GM23338 (cell line): ENCODE measurements around the gene HTR4. TPM values are rescaled to one million over a fixed set of nuclear protein-coding genes. Genes with fewer than 3 reads are reported as not detected.

ENCODE experiments used
- ATAC-seq: fragments of 200-7000 bp; cut with Tn5 transposase; 3 replicates; pipeline ENCODE4 v1.9.1; 2020
- DNase-seq: peaks from one replicate; pipeline ENCODE4 v3.0.0-alpha.2; 2015; ENCODE audit warnings: low spot score
- H2AFZ ChIP-seq: fragments of 200-600 bp; sonication (generic); 2 replicates; pipeline ENCODE4 v1.8.0; 2016; ENCODE audit warnings: antibody characterized with exemption, mild to moderate bottlenecking, moderate library complexity
- H3F3A ChIP-seq: fragments of 200-600 bp; sonication (generic); replicated peaks from 2 replicates; pipeline ENCODE4 v1.8.0; 2017; ENCODE audit warnings: antibody characterized with exemption, mixed run types, low read depth
- H3K27ac ChIP-seq: fragments of 200-600 bp; sonication (generic); 2 replicates; pipeline ENCODE4 v1.6.1; 2016; ENCODE audit warnings: low read depth
- H3K27me3 ChIP-seq: fragments of 200-600 bp; sonication (generic); 2 replicates; pipeline ENCODE4 v1.8.0; 2016; ENCODE audit warnings: mild to moderate bottlenecking, mixed run types, moderate library complexity; ENCODE audit not compliant: insufficient read depth
- H3K36me3 ChIP-seq: fragments of 200-600 bp; sonication (generic); 2 replicates; pipeline ENCODE4 v1.8.0; 2016; ENCODE audit warnings: mild to moderate bottlenecking; ENCODE audit not compliant: insufficient read depth
- H3K4me1 ChIP-seq: fragments of 200-600 bp; sonication (generic); 2 replicates; pipeline ENCODE4 v1.8.0; 2016; ENCODE audit warnings: mild to moderate bottlenecking, moderate library complexity; ENCODE audit not compliant: insufficient read depth
- H3K4me2 ChIP-seq: fragments of 200-600 bp; sonication (generic); 2 replicates; pipeline ENCODE4 v1.7.1; 2017; ENCODE audit warnings: mixed run types
- H3K4me3 ChIP-seq: fragments of 200-600 bp; sonication (generic); 2 replicates; pipeline ENCODE4 v1.6.1; 2016; ENCODE audit warnings: mixed run types
- H3K79me2 ChIP-seq: fragments of 200-600 bp; sonication (generic); replicated peaks from 2 replicates; pipeline ENCODE4 v1.8.0; 2017; ENCODE audit warnings: mild to moderate bottlenecking; ENCODE audit not compliant: insufficient read depth
- H3K9me2 ChIP-seq: fragments of 200-600 bp; sonication (generic); 2 replicates; pipeline ENCODE4 v1.8.0; 2017; ENCODE audit not compliant: insufficient read depth
- H4K20me1 ChIP-seq: fragments of 200-600 bp; sonication (generic); replicated peaks from 2 replicates; pipeline ENCODE4 v1.8.0; 2017; ENCODE audit warnings: mild to moderate bottlenecking; ENCODE audit not compliant: insufficient read depth
- H3K27ac Mint-ChIP-seq: 2 replicates; pipeline ENCODE4 v1.8.0; 2020; ENCODE audit warnings: inconsistent platforms, mild to moderate bottlenecking, moderate library complexity, mixed read lengths
- H3K27me3 Mint-ChIP-seq: 3 replicates; pipeline ENCODE4 v1.8.0; 2022; ENCODE audit warnings: low read depth, mild to moderate bottlenecking, moderate library complexity, mixed read lengths, inconsistent platforms; ENCODE audit not compliant: insufficient read depth, poor library complexity
- H3K36me3 Mint-ChIP-seq: 3 replicates; pipeline ENCODE4 v1.8.0; 2021; ENCODE audit warnings: low read depth, mild to moderate bottlenecking, inconsistent platforms, moderate library complexity, mixed read lengths
- H3K4me1 Mint-ChIP-seq: 3 replicates; pipeline ENCODE4 v1.8.0; 2020; ENCODE audit warnings: mild to moderate bottlenecking, inconsistent platforms, mixed read lengths
- H3K4me3 Mint-ChIP-seq: 3 replicates; pipeline ENCODE4 v1.8.0; 2021; ENCODE audit warnings: moderate library complexity, mild to moderate bottlenecking, inconsistent platforms, mixed read lengths
- H3K9me3 Mint-ChIP-seq: 3 replicates; pipeline ENCODE4 v1.8.0; 2020; ENCODE audit warnings: moderate library complexity, mild to moderate bottlenecking, inconsistent platforms, mixed read lengths
- CREB1 ChIP-seq: fragments of 250-450 bp; sonication (Bioruptor Pico); IDR thresholded peaks from 2 replicates; pipeline ENCODE4 v1.5.0; 2020; ENCODE audit warnings: low read depth, mild to moderate bottlenecking, moderate library complexity
- ETS1 ChIP-seq: IDR thresholded peaks from 2 replicates; pipeline ENCODE4 v1.6.1; 2016; ENCODE audit warnings: antibody characterized with exemption
- EZH2 ChIP-seq: fragments of 200-600 bp; sonication (generic); IDR thresholded peaks from one replicate; pipeline ENCODE4 v1.8.0; 2017; ENCODE audit warnings: antibody characterized with exemption, mild to moderate bottlenecking, low read depth; ENCODE audit not compliant: unreplicated experiment
- EZH2phosphoT487 ChIP-seq: fragments of 200-600 bp; sonication (generic); IDR thresholded peaks from one replicate; pipeline ENCODE4 v1.8.1; 2018; ENCODE audit warnings: antibody characterized with exemption; ENCODE audit not compliant: unreplicated experiment
- NANOG ChIP-seq: IDR thresholded peaks from 2 replicates; pipeline ENCODE4 v1.6.1; 2016; ENCODE audit warnings: antibody characterized with exemption, borderline replicate concordance
- POLR2AphosphoS5 ChIP-seq: IDR thresholded peaks from 2 replicates; pipeline ENCODE4 v1.6.1; 2016; ENCODE audit warnings: antibody characterized with exemption, low read depth
- REST ChIP-seq: IDR thresholded peaks from one replicate; pipeline ENCODE4 v1.6.1; 2018; ENCODE audit warnings: antibody characterized with exemption; ENCODE audit not compliant: unreplicated experiment
- ZNF331 ChIP-seq: fragments of 250-450 bp; sonication (Bioruptor Pico); IDR thresholded peaks from 2 replicates; pipeline ENCODE4 v1.5.0; 2020; ENCODE audit warnings: low read depth, mild to moderate bottlenecking, moderate library complexity
- polyA plus RNA-seq: library from polyadenylated mRNA; unstranded; fragments of >200 nt; fragmentation: Nextera tagmentation; extraction: Ambion mirVana; gene quantifications from 2 replicates; pipeline ENCODE4 v1.2.1, GENCODE V29; 2016
- total RNA-seq: library from RNA; depleted of rRNA; stranded (reverse); fragments of >200 nt; shearing (Covaris generic); gene quantifications from 2 replicates; pipeline ENCODE4 v1.2.3, GENCODE V29; 2014

The HTR4 gene
- total and polyA plus RNA-seq, 2 experiments from 2014 or later, result 0.10 TPM; not detected in 1

GRCh38 chr5:148702019-148702596 is 47.8 kb upstream of the HTR4 start (continued):
- TF ChIP-seq ETS1, result no peak
- TF ChIP-seq EZH2phosphoT487, result no peak

- Mint-ChIP-seq H3K4me3 (no peak overlapping the region), H3K9me3 (no peaks in the 10 kb centered on the region), H3K27ac (no peak overlapping the region), H3K27me3 (no peaks in the 10 kb centered on the region), H3K36me3 (no peaks in the 10 kb centered on the region), H3K4me1 (peaks cover 3% of the 10 kb centered on the region; the same call in 1 of the 3 replicates)
- no peaks in the 10 kb centered on the region for H3K79me2 ChIP-seq
- H3K27ac ChIP-seq, result no peak overlapping the region
- no peaks in the 10 kb centered on the region for H4K20me1 ChIP-seq
- no peaks in the 10 kb centered on the region for H3K4me1 ChIP-seq
- ATAC-seq (no peak), DNase-seq (no peak)
- H2AFZ ChIP-seq, result no peak overlapping the region
- TF ChIP-seq ETS1, result no peak
- no peak overlapping the region for H3K4me3 ChIP-seq
- H3K4me2 ChIP-seq, result no peak overlapping the region
- no peaks in the 10 kb centered on the region for H3K27me3 ChIP-seq
- no peaks in the 10 kb centered on the region for H3K36me3 ChIP-seq
- no peaks in the 10 kb centered on the region for H3F3A ChIP-seq
- H3K9me2 ChIP-seq, result no peaks in the 10 kb centered on the region
These were observed 44.7 kb upstream of the HTR4 start for GRCh38 chr5:148699028-148699427.

GRCh38 chr5:148697809-148698196 is 43.5 kb upstream of the HTR4 start:
- no peak overlapping the region for H3K27ac ChIP-seq
- Mint-ChIP-seq H3K36me3 (no peaks in the 10 kb centered on the region), H3K4me1 (peaks cover 3% of the 10 kb centered on the region; the same call in 1 of the 3 replicates), H3K9me3 (no peaks in the 10 kb centered on the region), H3K4me3 (no peak overlapping the region), H3K27me3 (no peaks in the 10 kb centered on the region), H3K27ac (no peak overlapping the region)
- TF ChIP-seq REST (no peak), POLR2AphosphoS5 (no peak), ZNF331 (CRISPR knock-in tag) (no peak), CREB1 (CRISPR knock-in tag) (no peak), ETS1 (no peak), NANOG (no peak), EZH2 (no peak)
- no peaks in the 10 kb centered on the region for H3K27me3 ChIP-seq
- H4K20me1 ChIP-seq, result no peaks in the 10 kb centered on the region
- no peaks in the 10 kb centered on the region for H3K79me2 ChIP-seq
- no peak overlapping the region for H3K4me2 ChIP-seq
- no peaks in the 10 kb centered on the region for H3F3A ChIP-seq
- no peak overlapping the region for H2AFZ ChIP-seq
- no peaks in the 10 kb centered on the region for H3K4me1 ChIP-seq
- no peaks in the 10 kb centered on the region for H3K9me2 ChIP-seq
- DNase-seq (no peak), ATAC-seq (no peak)
- no peaks in the 10 kb centered on the region for H3K36me3 ChIP-seq
- no peak overlapping the region for H3K4me3 ChIP-seq
